Hematopoietic multipotent progenitor cell treated with erythropoietin and hydrocortisone succinate and interleukin-3 and kit ligand, for 8 days (in vitro differentiated cells): ENCODE measurements around the gene FGD4.
A peak's percentile ranks its signal among the peaks of the same experiment; 100 is the strongest.

ENCODE experiments used
- DNase-seq: peaks from one replicate; pipeline ENCODE4 v3.0.0-alpha.2; 2015

Gene FGD4

DNA sequence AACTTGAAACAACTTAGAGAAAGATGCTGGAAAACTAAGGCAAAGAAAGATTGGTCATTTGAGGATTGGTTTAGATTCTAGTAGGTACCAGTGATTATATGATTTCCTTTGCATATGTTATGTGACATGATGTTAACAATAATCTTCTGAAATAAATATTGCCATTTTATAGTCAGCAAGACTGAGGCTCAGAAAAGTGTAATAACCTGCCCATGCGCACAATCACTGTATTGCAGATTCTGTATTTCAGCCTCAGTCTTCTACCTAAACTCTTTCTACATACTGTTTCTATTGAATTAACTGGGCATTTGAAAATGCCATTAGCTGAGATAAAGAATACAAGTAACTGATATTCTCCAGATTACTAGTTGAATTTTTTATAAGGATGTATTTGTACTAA, 61.3 kb downstream of the FGD4 start:
- DNase-seq, result no peak

GRCh38 chr12:32462908-32463307, 63.5 kb downstream of the FGD4 start:
- no peak for DNase-seq

- DNase-seq, result no peak
Measured at GRCh38 chr12:32466187-32466586, 66.8 kb downstream of the FGD4 start.

DNA sequence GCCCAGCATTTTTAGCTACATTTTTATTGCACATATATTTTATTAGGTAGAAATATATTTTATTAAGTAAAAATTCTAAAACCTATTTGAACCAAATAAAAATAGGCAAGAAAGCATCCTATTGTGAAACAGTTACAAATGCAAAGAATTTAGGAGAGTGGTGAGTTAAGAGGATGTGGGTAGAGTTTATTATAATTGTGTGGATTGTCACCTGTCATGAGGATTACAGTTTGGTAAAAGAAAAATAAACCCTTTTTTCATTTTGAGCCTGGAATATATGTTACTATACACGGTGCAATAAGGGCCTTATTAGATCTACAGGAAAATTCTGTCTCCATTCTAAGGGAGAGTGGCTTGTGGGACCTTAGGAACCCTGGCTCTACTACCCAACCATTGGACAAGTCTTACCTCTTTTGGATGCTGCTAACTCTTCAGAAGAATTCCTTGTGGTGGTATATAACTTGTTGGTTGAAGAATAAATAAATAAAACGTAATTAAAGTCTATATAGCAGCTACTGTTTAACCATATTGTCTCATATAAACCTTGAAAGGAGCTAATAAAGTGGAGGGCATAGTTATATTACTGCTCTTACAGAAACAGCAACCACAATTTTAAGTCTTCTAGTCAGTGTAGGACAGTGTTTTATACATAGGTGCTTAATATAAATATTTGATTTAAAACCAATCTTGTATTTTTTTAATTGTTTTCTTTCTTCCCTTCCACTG, 67.8 kb downstream of the FGD4 start:
- DNase-seq, result no peak

DNA sequence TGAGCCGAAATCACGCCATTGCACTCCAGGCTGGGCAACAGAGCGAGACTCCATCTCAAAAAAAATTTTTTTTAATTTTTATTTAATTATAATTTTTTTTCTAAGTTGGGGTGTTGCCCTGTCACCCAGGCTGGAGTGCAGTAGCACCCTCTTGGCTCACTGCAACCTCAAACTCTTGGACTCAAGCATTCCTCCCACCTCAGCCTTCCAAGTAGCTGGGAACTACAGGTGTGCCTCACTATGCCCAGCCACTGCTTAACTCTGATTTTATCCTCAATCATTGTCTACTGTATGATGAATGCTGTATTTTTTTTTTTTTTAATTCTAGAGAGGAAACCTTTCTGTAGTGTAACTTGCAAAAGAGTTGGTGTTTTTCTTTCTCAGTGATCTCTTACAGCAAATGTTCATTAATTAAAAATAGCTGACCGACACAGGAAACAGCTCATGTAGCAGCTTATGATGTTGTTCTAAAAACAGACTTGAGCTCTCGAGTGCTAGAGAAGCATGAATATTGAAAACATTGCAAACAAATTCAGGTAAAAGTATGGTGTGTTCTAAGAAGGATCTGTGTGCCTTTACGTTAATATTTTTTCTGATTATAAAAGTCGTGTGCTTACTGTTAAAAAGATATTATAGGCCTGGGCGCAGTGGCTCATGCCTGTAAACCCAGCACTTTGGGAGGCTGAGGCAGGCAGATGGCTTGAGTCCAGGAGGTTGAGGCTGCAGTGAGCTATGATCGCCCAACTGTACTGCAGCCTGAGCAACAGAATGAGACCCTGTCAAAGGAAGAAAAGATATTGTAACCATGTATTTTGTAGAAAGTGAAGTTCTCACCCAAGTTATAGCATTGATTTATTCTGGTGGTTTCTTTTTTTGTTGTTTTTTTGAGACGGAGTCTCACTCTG, 68.9 kb downstream of the FGD4 start:
- no peak for DNase-seq

DNA sequence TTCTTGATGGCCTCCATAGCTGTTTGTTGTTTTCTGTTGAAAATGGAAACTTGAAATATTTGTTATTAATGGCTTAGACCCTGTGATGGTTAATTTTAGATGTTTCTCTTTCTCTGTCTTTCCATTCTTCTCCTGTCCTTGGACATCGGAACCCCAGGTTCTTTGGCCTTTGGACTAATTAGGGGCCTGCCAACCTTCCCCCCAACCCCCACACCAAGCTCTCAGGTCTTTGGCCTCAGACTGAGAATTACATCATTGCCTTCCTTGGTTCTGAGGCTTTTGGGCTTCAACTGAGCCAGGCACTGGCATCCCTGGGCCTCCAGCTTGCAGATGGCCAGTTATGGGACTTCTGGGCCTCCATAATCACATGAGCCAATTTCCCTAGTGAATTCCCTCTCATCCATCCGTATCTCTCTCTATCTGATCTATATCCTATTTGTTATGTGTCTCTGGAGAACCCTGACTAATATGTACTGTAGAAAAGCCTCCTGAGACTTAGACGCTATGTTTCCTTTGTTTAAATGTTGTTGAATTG, 71.6 kb downstream of the FGD4 start:
- no peak for DNase-seq

GRCh38 chr12:32471591-32472001, 72.2 kb downstream of the FGD4 start:
- DNase-seq, result no peak

GRCh38 chr12:32475724-32476123, 76.4 kb downstream of the FGD4 start:
- no peak for DNase-seq

DNA sequence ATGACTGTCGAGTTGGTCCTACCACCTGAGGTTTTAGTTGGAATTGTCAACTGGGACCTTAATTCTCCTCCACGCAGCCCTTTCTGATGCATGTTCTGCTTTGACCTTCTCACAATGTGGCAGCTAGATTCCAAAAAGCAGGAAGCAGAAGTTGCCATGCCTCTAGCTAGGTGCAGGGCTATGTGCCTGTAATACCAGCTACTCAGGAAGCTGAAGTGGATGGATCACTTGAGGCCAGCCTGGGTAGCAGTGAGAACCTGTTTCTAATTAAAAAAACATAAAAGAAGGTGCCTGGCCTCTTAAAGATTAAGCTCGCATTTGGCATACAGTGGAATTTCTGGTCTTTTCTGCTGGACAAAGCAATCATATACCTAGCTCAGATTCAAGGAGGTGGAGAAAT, 77.1 kb downstream of the FGD4 start:
- no peak for DNase-seq

DNA sequence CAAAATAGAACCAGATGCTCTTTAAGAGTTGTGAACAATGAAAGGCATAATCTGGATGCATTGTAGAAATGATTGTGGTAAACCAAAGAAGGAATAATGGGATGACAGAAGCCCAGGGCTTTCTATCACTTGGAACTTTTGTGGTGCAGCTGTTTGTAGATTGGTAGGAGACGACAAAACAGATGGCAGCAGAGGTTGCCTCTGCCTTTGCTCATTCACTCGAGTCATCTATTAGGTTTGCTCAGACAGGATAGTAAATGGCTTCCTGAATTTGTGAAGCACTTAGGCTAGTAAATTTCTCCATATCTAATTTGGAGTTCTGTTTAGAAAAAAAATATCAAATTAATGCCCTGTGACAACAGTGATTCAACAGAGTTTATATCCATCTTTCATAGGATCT, 78.4 kb downstream of the FGD4 start:
- no peak for DNase-seq

- no peak for DNase-seq
Measured at GRCh38 chr12:32478166-32478565, 78.8 kb downstream of the FGD4 start.

GRCh38 chr12:32478858-32479725, 79.7 kb downstream of the FGD4 start:
- DNase-seq, result no peak

- peak; percentile 17 for DNase-seq
Measured at GRCh38 chr12:32482226-32482625, 82.9 kb downstream of the FGD4 start.

DNA sequence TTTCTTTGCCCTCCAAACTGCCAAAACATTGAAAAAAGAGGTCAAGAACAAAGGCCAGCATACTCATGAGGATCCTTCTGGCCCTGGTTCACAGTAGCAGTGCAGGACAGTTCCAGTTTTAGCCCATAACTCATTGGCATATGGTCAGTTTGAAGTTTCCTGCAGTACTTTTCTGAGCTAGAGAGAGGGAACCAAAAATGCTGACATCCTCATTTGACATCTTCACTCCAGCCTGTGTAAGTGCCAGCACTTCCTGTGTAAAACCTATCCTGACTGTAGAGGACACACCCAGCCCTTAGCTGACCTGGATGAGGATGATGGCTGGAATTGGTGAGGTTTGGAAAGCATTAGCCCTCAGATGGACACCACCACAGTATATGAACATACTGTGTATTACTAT, 84.1 kb downstream of the FGD4 start:
- no peak for DNase-seq

DNA sequence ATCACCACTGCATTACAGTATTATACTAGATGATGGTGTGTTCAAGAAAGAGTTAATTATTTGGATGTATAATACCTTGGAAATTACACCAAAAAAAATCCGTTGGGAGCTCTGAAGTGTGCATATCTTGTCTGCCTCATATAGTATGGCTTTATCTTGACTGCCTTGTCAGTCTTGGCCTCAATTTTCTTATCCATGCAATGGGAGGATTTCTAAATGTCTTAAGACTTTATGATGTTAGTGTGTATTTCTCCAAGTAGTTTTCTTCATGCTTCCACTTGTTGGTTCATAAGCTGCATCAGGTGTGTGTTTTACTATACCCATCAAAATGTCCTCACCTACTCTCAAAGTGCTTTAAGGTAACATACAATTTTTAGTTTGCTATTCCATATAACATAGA, 84.6 kb downstream of the FGD4 start:
- DNase-seq, result no peak

- no peak for DNase-seq
Measured at GRCh38 chr12:32486158-32486557, 86.8 kb downstream of the FGD4 start.

- no peak for DNase-seq
Measured at GRCh38 chr12:32488132-32488531, 88.8 kb downstream of the FGD4 start.

DNA sequence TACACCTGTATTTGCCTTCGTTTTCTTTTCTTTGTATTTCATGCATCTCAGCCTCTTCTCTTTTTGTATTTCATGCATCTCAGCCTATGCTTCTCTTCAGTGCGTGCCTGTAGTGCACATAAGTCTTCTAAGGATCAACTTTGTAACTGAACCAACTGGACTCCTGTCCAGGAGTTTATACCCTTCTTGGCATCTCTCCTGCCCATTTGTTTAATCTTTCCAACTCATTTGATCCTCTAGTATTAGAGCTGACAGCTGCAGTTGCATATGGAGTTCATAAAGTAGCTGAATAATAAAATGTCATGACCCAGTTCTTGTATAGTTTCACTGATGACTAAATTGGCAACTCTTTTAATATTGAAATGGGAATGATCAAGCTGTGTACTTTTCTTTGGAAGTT, 89.7 kb downstream of the FGD4 start:
- DNase-seq, result no peak

GRCh38 chr12:32490801-32491200, 91.4 kb downstream of the FGD4 start:
- no peak for DNase-seq

DNA sequence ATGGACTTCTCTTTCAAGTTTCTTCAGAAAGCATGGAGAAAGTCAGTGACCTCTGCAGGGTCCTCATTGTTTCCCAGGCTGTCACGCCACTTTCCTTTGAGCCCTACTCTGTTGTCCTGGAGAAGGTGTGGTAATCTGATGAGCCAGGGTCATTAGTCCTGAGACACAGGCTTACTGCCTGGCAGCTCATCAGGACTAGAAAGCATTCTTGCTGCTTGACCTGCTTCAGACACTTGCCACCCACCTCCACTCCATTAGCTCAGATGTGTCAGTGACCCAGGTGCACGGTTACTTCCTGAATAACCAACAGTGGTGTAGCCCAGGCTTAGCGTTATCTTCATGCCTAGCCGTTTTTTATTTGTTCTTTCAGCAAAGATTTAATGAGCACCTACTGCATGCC, 93.9 kb downstream of the FGD4 start:
- DNase-seq, result no peak

DNA sequence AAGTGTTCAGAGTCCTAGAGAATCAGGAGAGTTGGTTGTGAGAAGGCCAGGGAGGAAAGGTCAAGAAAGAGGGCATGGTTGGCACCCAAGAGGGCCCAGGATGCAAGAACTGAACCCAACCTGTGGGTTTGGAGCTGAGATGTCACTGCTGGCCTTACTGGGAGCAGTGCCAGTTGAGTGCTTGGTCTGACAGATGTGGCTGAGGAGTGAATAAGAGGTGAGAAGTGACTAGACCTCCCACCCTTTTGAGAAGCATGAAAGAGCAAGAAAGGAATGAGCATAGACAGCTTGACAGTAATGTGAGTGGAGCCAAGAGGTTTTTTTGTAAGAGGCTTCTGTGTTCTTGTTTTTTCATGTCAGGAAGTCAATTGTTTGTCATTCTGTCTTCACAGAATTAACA, 95.3 kb downstream of the FGD4 start:
- no peak for DNase-seq

DNA sequence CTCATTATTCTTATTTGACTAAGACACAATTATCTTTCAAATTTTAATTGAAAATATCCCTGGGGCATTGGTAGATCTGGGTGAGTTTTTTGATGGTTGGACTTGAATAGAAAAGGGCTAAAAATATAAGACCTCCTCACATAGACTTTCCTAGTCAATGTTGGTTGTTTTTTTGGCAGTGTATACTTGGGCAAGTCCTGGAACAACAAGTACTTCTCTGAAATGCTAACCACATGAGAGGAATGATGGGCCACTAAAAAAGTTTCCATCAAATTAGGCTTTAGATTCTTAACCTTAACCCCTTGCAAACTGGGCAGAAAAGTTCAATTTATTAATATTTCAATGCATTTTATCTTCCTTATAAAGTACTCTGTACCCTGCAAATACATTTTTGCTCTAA, 97.6 kb downstream of the FGD4 start:
- DNase-seq, result no peak

- DNase-seq, result no peak
Measured at GRCh38 chr12:32497864-32498263, 98.5 kb downstream of the FGD4 start.
